Endothelial cell of hepatic sinusoid (primary cell): ENCODE measurements around the gene RRP1.
"Not testable (repeated sequence)": the region's sequence is repeated elsewhere in the genome, so short reads cannot be mapped to it uniquely, and the experiment has no call there.

Source experiments
- in situ Hi-C: cut with HindIII; loops from 2 replicates; pipeline ENCODE4 v1.10.0; 2017; ENCODE audit warnings: low sequenced_read_pairs

The RRP1 gene

DNA sequence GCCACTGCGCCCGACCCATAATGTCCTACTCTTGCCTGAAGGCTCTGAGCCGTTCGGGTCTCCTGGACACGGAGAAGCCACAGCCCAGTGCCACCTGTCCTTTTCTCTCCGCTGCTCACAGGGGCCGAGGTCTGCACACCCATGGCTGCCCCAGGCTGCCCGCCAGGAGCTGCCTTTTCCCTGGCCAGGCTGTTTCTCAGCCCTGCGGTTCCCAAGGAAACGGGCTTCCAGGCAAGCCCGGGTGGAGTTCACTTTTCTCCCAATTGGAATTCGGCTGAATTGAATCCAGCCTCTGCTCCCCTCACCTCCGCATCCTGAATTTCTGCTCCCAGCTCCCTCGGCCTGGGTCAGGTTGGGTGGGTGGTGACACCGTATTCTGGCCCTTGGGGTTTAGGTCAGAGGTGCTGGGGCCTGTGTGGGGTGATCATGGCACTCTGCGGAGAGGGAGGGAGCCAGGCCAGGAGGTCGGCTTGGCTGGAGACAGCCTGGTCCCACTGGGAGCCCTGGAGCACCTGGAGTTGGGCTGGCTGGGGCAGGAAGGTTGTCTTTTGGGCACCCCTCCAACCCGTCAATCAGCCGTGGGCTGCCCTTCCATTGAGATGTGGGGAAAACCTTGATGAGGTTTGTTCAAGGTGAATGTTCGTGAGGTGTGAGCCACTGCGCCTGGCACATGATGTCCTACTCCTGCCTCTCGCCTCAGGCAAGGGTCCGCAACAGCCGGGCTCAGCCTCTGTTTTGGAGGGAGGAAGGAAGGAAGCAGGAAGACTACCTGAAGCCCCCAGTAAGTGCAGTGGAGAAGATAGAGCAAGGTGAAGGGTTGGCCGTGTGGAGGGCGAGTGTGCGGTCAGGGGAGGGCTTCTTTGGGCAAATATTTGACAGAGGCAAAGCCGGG lies 25.1 kb downstream of the RRP1 start:
- in situ Hi-C loops: loop anchor here (10.0 kb wide), 1 partner anchor 200 kb away; the partner anchor contains the start of gene TRAPPC10

DNA sequence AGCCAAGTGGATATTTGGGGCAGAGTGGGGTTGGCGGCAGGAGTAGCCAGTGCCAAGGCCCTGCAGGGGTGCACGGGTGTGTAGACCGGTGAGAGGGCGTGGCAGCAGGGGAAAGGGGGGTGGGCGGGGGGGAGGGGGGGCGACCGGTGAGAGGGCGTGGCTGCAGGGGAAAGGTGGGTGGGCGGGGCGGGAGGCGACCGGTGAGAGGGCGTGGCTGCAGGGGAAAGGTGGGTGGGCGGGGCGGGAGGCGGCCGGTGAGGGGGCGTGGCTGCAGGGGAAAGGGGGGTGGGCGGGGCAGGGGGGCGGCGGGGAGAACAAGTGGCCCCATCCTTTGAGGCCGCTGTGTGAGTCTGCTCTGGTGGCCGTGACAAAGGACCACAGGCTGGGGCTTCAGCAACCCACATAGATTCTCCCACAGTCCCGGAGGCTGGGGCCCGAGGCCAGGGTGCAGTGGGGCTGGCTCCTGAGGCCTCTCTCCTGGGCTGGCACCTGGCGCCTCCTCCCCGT lies 25.8 kb downstream of the RRP1 start:
- in situ Hi-C loops: loop anchor here (10.0 kb wide), 1 partner anchor 200 kb away; the partner anchor contains the start of gene TRAPPC10

DNA sequence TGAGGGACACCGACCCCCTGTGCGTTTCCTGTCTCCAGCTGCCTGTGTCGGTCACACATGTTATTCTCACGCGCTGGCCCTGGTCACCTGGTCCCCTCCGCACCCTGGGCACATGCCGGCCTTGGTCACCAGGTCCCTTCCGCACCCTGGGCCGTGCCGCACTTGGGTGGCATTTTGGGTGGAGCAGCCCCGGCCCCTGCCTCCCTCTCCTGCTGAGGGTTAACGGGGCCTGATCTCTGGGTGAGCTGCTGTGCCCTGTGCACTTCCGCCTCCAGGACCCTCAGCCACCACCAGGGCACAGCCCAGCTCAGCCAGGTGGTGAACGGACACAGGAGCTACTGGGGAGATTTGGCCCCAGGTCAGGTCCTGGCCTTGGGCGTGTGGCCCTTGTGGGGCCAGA lies 26.6 kb downstream of the RRP1 start:
- in situ Hi-C loops: loop anchor here (10.0 kb wide), 1 partner anchor 199 kb away; the partner anchor contains the start of gene TRAPPC10

DNA sequence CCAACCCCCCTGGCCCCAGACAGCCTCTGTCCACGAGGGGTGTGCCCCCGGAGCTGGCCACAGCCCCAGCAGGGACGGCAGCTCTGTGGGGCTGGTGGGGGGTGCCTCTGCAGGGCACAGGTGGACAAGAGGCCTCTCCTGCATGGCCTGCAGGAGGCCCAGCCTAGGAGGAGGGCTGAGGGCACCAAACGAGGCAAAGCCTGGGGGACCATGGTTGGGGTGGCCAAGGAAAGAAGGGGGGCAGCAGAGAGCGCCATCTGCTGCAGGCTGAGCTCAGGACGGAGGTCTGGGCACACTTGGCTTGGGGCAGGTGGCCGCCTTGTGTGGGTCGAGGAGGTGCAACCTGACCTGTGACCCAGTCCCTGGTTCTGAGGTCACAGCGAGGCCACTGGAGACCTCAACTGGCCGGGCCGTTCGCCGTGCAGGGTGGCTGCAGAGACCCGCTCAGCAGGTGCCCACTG lies 27.3 kb downstream of the RRP1 start:
- in situ Hi-C loops: loop anchor here (10.0 kb wide), 1 partner anchor 198 kb away; the partner anchor contains the start of gene TRAPPC10

DNA sequence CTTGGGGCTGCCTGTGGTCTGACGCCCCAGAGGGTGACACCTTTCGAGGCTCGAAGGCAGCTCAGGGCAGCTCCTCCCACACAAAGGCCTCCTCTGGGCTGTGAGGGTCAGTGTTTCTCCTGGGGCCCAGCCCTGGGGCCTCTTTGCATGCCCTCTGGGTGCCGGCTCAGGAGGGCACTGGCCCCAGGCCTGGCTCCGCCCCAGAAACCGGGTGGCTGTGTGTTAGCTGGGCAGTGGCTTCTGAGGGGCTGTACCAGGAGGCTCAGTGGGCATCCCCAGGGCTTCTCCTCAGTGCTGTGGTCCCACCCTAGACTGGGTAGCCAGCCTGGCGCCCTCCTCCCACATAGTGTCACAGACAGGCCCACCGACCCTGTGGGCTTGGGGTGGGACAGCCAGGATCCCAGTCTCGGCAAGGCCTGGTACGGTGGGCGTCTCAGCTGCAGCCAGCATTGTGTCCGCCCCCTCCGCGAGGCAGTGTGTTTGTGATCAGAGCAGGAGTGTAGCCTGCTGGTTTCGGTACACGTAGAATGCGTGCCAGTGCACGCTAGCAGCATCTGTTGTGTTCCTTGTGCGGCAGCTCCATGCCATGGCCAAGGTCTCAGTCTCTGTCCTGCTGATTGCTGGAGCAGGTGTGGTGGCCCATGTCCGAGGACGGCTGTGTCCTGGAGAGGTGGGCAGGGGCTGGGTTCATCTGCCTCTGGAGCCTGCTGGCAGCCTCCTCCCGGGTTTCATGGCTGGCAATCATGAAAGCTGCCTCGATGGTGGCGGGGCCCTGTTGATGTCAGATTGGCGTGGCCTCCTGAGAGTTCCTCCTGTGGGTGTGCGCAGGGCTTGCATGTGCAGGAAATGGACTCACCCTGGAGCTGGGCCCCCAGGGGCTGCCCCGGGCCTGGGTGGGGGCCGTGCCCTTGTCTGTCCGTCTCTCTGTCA lies 28.0 kb downstream of the RRP1 start:
- in situ Hi-C loops: loop anchor here (10.0 kb wide), 1 partner anchor 197 kb away; the partner anchor contains the start of gene TRAPPC10

DNA sequence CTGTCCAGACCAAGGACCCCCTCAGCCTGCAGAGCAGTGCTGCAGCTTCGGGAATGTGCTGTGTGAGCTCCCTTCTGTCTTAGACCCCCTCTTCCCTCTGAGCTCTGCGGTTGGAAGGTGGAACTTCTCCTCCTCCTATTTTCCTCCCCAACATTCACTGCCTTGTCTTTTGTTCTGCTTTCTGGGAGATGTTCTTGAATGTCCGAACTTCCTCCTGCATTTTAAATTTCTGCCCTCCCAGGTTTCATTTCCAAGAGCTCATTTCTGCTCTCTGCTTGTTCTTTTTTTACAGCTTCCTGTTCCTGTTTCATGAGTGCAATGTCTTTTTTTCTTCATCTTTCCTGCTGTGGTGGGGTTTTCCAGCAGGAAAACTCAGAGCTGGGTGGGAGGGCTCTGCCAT lies 29.3 kb downstream of the RRP1 start:
- in situ Hi-C loops: loop anchor here (10.0 kb wide), 1 partner anchor 196 kb away; the partner anchor contains the start of gene TRAPPC10

DNA sequence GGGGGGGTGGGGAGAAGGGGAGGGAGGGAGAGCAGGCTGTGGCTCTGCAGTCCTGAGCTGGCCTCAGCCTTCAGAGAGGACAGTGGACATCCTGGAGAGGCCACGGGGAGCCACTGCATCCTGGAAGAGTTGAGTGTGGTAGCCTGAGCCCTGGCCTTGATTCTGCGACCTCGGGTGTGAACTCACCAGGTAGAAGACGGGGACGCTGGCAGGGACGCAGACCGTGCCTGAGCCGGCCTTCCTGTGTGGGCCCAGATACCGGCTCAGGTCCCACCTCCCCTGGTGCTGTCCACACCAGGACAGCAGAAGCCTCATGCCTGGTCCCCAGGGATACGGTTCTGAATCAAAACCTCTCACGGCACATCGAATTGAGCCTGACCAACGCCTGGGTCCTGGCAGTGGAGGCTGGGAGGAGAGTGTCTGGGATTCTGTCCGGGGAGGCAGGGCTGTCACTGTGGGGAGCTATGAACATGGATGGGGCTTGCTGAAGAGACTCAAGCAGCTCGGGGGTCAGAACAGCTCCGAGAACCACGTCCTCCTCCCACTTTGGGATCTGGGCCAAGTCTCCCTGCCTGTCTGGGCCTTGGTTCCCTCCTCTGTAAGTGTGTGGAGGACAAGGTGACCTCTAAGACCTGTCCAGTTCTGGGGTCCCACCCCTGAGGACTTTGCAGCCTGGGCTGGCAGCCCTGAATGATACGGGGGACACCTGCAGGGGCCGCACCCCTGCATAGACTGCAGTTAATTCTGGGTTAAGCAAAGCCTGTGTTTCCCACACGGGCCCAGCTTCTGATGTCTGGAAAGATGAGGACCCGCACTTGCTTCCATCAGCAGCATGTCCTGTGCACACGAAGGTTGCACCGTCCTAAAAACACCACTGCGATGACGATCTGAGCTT lies 30.4 kb downstream of the RRP1 start:
- in situ Hi-C loops: loop anchor here (10.0 kb wide), 1 partner anchor 195 kb away; the partner anchor contains the start of gene TRAPPC10

DNA sequence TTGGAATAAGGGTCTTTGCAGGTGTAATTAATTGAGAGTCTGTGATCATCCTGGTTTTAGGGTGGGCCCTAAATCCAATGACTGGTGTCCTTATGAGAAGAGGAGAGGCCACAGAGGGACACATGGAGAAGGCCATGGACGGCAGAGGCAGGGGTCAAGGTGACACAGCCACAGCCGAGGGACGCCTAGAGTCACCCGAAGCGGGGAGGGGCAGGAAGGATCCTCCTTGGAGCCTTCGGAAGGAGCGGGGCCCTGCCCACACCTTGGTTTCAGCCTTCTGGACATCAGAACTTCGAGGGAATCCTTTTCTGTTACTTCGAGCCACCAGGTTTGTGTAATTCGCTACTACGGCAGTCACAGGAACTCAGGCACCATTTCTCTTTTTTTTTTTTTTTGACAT lies 31.1 kb downstream of the RRP1 start:
- in situ Hi-C loops: no loop called here

DNA sequence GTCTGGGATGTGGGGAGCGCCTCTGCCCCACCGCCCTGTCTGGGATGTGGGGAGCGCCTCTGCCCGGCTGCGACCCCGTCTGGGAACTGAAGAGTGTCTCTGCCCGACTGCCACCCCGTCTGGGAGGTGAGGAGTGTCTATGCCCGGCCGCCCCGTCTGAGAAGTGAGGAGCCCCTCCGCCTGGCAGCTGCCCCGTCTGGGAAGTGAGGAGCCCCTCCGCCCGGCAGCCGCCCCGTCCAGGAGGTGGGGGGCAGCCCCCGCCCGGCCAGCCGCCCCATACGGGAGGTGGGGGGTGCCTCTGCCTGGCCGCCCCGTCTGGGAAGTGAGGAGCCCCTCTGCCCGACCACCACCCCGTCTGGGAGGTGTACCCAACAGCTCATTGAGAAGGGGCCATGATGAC lies 32.8 kb downstream of the RRP1 start:
- in situ Hi-C loops: not testable (repeated sequence)

DNA sequence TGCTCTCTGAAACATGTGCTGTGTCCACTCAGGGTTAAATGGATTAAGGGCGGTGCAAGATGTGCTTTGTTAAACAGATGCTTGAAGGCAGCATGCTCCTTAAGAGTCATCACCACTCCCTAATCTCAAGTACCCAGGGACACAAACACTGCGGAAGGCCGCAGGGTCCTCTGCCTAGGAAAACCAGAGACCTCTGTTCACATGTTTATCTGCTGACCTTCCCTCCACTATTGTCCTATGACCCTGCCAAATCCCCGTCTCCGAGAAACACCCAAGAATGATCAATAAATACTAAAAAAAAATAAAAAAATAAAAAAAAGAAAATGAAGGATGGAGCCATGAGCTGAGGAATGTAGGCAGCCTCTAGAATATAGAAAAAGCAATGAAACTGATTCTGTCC lies 33.4 kb downstream of the RRP1 start:
- in situ Hi-C loops: not testable (repeated sequence)

DNA sequence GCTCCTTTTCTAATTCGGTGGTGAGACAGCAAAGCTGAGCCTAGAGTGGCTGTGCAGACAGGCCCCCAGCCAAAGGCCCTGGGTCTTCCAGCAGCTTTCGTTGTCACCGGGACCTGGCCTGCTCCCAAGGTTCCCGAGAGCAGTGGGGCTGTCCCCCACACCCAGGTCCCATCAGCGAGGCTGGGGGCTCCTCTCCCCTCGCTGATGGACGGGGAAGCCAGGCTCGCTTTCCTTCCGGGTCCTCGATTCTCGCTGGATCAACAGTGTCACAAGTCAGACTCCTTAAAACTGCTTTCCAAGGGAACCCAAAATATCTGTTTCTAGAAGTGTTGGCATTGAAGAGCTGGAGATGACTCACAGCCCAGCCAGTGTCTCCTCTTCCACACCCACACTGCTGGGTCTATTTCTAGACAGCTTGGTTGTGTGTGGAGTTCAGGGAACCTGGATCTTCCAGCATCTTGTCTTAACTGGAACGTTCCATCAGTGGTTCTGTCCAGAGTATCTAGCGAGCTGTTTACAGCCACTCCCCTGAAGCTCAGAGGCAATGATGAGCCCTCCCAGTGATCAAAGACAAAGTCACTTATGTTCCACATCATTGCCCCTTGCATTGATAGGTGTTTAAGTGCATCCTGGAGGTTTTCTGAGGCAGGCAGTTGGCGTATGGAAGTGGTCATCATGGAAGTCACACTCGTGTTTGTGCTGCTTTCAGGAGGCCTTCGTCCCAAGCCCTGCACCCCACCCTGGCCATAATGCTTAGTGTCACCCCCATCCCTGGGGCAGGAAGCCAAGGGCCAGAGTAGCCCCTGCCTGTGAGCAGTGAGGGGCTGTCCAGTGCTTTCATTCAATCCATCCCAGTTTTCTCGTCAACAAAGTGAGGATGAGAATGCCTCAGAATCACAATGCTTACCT lies 35.2 kb downstream of the RRP1 start:
- in situ Hi-C loops: no loop called here

DNA sequence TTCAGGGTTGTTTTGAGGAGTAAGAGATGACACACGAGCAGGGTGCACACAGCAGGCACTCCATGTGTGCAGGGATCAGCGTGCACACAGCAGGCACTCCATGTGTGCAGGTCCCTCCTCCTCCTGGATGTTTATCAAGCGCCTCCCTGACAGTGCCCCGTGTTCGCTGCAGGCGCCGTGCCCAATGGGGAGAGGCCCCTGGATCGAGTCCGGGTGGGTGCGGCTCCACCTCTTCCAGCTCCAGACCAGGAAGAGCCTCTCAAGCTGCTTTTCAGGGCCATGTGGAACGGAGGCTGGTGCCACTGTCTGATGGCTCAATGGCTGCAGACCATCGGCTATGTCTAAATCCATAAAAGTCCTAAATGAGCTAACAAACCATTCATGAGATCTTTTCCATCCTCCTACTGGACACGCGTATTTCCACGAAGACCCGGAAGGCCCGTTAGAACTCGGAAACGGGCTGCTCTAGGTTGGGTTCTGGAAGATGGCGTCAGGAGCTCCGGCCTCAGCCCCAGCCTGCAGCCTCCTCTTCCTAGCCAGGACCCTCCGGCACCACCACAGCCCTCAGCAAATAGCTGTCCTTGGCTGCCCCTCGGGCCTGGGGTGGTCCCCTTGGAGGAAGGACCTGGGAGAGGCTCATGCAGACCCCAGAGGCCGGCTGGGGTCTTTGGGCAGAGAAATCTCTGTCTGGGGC lies 36.0 kb downstream of the RRP1 start:
- in situ Hi-C loops: no loop called here

DNA sequence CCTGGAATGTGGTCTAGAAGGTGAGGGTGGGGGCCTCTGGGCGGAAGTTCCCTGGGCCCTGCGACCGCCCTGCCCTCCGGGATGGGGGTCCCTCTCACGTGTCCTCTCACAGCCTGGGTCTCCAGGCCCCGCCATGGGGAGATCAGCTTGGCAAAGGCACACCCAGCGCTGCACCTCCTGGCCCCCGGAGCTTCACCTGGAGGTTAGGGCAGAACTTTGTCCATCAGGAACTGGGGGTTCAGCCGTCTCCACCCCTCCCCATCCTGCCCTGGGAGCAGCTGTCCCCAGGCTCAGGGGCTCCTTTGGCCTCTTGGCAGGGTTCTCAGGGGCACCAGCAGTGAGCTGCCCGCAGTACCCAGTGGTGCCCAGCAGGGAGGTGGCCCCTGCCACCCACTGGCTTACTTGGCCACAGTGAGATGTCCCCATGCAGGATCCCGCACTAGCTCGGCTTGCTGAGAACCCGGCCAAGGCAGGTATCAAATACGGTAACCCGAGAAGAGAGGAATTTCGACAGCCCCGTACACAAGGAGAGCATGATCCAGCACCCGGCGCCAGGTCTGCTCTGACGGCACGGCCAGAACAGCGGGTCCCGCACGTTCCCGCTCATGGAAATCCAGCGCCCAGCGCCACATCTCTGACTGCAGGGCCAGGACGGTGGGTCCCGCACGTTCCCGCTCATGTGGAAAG lies 36.7 kb downstream of the RRP1 start:
- in situ Hi-C loops: no loop called here

DNA sequence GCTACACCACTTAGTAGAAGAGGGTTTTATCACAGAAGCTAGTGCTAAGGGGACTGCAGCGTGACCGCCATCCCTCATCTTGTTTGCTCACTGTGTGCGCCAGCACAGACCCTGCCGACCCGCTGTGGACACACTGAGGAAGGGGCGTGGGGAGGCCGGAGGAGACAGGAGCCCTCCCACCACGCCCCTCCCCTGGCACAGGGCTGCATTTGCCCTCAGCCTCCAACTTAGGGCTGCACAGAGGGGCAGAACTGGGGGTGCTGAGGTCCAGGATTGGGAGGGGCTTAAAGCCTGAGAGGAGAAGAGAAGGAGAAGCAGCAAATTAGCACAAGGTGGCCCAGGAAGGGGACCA lies 37.2 kb downstream of the RRP1 start:
- in situ Hi-C loops: no loop called here

DNA sequence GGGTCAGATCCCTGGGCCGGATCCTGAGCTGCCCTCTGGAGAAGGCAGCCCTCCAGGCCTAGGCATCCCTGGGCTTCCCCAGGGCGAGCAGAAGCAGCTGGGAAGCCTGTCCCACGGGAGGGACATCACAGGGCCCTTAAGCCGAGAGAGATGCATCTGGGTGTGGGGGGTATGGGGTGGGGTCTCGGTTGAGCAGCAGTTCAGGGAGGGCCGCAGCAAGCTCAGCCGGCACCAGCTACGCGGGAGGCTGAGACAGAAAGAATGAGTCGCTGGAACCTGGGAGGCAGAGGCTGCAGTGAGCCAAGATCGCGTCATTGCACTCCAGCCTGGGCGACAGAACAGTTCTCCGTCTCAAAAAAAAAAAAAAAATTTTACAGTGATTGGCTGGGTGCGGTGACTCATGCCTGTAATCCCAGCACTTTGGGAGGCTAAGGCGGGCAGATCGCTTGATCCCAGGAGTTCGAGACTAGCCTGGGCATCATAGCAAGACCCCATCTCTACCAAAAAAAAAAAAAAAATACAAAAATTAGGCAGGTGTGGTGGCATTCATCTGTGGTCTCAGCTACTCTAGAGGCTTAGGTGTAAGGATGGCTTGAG lies 37.7 kb downstream of the RRP1 start:
- in situ Hi-C loops: no loop called here

DNA sequence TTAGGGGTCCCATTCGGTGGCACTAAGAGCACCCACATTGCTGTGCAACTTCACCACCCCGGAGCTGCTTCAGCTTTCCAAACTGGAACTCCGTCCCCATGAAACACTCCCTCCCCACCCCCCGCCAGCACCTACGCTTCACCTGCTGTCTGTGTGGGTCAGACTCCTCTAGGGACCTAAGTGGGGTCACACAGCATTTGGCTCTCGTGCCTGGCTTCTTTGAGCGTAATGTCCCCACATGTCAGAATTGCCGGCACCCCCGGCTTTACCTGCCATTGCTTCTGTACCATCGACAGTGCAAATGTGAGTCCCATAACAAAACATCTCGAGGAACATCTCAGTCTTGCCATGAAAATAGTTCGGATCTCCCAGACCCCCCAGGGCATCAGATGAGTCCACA lies 39.8 kb downstream of the RRP1 start:
- in situ Hi-C loops: no loop called here

DNA sequence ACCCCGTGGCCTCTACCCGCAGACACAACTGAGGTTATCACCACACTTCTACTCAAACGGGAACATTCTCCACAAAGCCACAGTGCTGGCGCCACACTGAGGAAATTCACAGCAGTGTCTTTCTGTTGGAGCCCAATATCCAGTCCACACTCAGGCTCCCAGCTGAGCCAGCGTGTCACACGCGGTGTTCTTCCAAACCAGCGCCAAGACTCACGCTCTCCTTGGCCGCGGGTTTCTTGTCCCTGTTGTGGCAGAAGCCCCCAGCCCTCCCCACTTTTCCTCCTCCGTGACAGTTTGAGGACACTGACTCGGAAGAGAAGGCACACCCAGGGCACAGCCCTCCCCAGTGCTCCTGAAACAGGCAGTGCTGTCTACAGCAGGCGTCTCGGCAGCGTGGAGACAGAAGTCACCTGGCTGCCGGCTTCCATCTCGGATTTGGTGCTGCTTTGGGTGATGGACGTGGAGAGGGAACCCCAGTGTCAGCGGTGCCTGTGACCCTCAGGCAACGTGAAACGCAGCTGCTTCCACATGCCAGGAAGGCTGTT lies 40.3 kb downstream of the RRP1 start:
- in situ Hi-C loops: no loop called here
